ENCODE results near the gene DNMT3A. TPM values are rescaled to one million over a fixed set of nuclear protein-coding genes. Genes with fewer than 3 reads are reported as not detected.

DNMT3A gene
- total and polyA plus RNA-seq, 2 of the 8 experiments (the other 6 are each of a cell fraction or from before 2014, with no cell fraction given) = 33.6 to 178 TPM

GRCh38 chr2:25257931-25258846 lies 83.5 kb downstream of the DNMT3A start:
- ChIA-PET POLR2A (ENCODE audit: partially characterized antibody) (interaction anchor here (0.9 to 5.0 kb wide), 13 partner anchors 8 to 81 kb away, joined by 3 to 37 read pairs (median 6); no protein-coding TSS in a partner anchor), CTCF (ENCODE audit: partially characterized antibody) (interaction anchor here (0.5 to 4.0 kb wide), 16 partner anchors 8 to 849 kb away, joined by 3 to 27 read pairs (median 4); no protein-coding TSS in a partner anchor)
- no peaks in the 10 kb centered on the region for H3K23me2 ChIP-seq (ENCODE audit: low read depth, low read length)
- peaks cover 5% of the 10 kb centered on the region; the same call in 1 of the 2 replicates for H3K79me1 ChIP-seq (ENCODE audit: low read depth, low read length)
- peak overlapping the region; percentile 26 for H4K91ac ChIP-seq (replicated peaks; ENCODE audit: insufficient read length, low read length)
- H2BK12ac ChIP-seq (ENCODE audit: low read depth, low read length) = peak overlapping the region; percentile 96
- H3K18ac ChIP-seq (ENCODE audit: extremely low read depth, low read length) = peak overlapping the region; percentile 89
- H4K8ac ChIP-seq (ENCODE audit: extremely low read depth, insufficient read depth, low read length) = no peak overlapping the region
- H3K36me3 ChIP-seq (ENCODE audit: control insufficient read depth in 2 of 4, insufficient read depth in 4 of 4, low read length in 3 of 4) = no peaks in the 10 kb centered on the region
- no peaks in the 10 kb centered on the region for H3K79me2 ChIP-seq (ENCODE audit: control insufficient read depth in 1 of 2, insufficient read depth in 2 of 2, low read length in 2 of 2)
- no peak overlapping the region for H3K27ac ChIP-seq (ENCODE audit: low read depth, low read length)
- H2AFZ ChIP-seq (ENCODE audit: low read length) = no peak overlapping the region
- H2BK15ac ChIP-seq (ENCODE audit: low read length) = peak overlapping the region; percentile 33; the same call in 1 of the 2 replicates
- H2AK5ac ChIP-seq (ENCODE audit: low read depth, low read length) = peak overlapping the region; percentile 97; the same call in 1 of the 2 replicates
- no peak overlapping the region for H3K56ac ChIP-seq (replicated peaks; ENCODE audit: insufficient read length, low read depth, low read length)
- H3K4ac ChIP-seq (replicated peaks; ENCODE audit: insufficient read length, low read depth, low read length) = peak overlapping the region; percentile 50
- 71% methylated on average over 9 of the region's 9 CpGs; no CpG with 5 or more reads in 1 of the 2 experiments for WGBS, 2 experiments (ENCODE audit: extremely low coverage in 1 of 2, insufficient coverage in 1 of 2, insufficient read length in 1 of 2, insufficient replicate concordance in 2 of 2, low coverage in 1 of 2, low lambda C conversion rate in 2 of 2, missing lambda C conversion rate in 1 of 2)
- peak overlapping the region; percentile 97 for H2BK20ac ChIP-seq (ENCODE audit: low read length)
- H3K9me3 ChIP-seq (ENCODE audit: insufficient read depth in 2 of 2, low read depth in 1 of 2, low read length in 1 of 2) = no peaks in the 10 kb centered on the region
- H4K5ac ChIP-seq (ENCODE audit: insufficient read length, low read depth, low read length) = no peak overlapping the region
- no peak overlapping the region; a peak in 1 of 7 replicates for H3K9ac ChIP-seq (replicated peaks in 1 of 4; ENCODE audit: extremely low read depth in 1 of 4, low read depth in 3 of 4, low read length in 3 of 4)
- H3K4me3 ChIP-seq (ENCODE audit: extremely low read depth in 1 of 4, insufficient read depth in 2 of 4, low read depth in 3 of 4, low read length in 4 of 4) = peak overlapping the region in 3 of 4 experiments; percentile 1 to 46 (median 6); a peak in 4 of 8 replicates
- DNase-seq (ENCODE audit: low read depth in 1 of 2, low spot score in 2 of 2) = no peak
- H3K14ac ChIP-seq (ENCODE audit: insufficient read length) = no peak overlapping the region
- TF ChIP-seq CTCF (IDR thresholded peaks at IDR 0.05; ENCODE audit: control extremely low read depth in 1 of 3, insufficient read depth in 1 of 3, low read depth in 1 of 3, low read length in 3 of 3) = peak; percentile 22 to 62 (median 45)
- TF ChIP-seq RAD21 (IDR thresholded peaks at IDR 0.05 in 1 of 2, conservative IDR thresholded peaks at IDR 0.05 in 1 of 2; ENCODE audit: low read depth in 2 of 2, low read length in 2 of 2) = peak; percentile 28 to 44; a peak in 3 of 4 replicates
- no peak for TF ChIP-seq CBX8 (IDR thresholded peaks at IDR 0.05; ENCODE audit: borderline replicate concordance, low read depth, low read length)
- no peaks in the 10 kb centered on the region; a peak in 1 of 7 replicates for H3K27me3 ChIP-seq (replicated peaks in 1 of 4; ENCODE audit: control insufficient read depth in 3 of 4, extremely low read depth in 1 of 4, insufficient read depth in 3 of 4, low read length in 3 of 4)
- peaks cover 37 to 48% (median 38%) of the 10 kb centered on the region in 4 experiments for H3K4me1 ChIP-seq (replicated peaks in 1 of 4; ENCODE audit: control insufficient read depth in 3 of 4, insufficient read depth in 4 of 4, low read length in 3 of 4)
- no peak overlapping the region for H3K23ac ChIP-seq (ENCODE audit: insufficient read length)
- peak overlapping the region; percentile 79; the same call in 1 of the 2 replicates for H2BK5ac ChIP-seq (ENCODE audit: low read depth, low read length)
- H2BK120ac ChIP-seq (replicated peaks; ENCODE audit: low read depth, low read length) = peak overlapping the region; percentile 1
- H3K4me2 ChIP-seq (ENCODE audit: insufficient read depth in 1 of 2, low read depth in 2 of 2, low read length in 2 of 2) = peak overlapping the region; percentile 62 to 82
- no peaks in the 10 kb centered on the region for H4K20me1 ChIP-seq (replicated peaks in 1 of 2; ENCODE audit: control insufficient read depth in 1 of 2, insufficient read depth in 2 of 2, low read length in 2 of 2)
- no peak for FAIRE-seq
